ENCODE data around the gene IL4R.

The IL4R gene

DNA sequence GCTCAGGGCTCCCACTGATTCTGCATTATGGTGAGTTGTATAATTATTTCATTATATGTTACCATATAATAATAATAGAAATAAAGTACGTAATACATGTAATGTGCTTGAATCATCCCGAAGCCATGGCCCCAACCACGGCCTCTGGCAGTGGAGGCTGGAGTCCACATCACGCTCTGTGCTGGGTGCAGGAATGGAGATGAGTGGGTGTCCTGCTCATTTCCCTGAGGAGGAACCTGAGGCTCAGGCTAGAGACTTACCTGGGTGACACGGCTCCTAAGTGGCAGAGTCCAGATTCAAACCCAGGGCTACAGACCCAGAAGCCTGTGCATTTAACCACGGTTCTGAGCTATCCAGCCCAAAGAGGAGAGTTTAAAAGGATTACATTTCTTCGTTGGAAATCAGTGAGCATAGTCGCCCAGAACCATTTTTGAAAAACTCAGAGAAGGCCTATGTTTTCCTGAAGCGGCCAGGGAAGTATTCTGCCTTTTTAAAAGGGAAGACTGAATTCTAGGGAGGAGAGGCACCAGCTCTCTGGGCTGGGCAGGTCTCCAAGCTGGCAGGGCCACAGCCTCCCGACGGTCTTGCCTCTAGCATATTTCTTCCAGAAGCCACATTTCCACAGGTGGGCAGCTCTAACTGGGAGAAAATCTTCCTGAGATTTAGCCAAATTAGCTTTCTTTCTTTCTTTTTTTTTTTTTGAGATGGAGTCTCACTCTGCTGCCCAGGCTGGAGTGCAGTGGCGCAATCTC is 6.7 kb downstream of the IL4R start:
- Histone ChIP-seq H3K9me2 (replicated peaks; ENCODE audit: low read depth, low read length) (no peaks in the 10 kb centered on the region), H3K9me3 (ENCODE audit: insufficient read depth, low read depth, low read length) (no peaks in the 10 kb centered on the region), H3K4me2 (ENCODE audit: low read depth, low read length, poor library complexity, severe bottlenecking) (no peak overlapping the region), H3K4me3 (ENCODE audit: low read length, poor library complexity, severe bottlenecking) (no peak overlapping the region), H3F3A (ENCODE audit: low read depth) (no peaks in the 10 kb centered on the region), H3K79me2 (ENCODE audit: insufficient read depth, low read length) (no peaks in the 10 kb centered on the region), H3K36me3 (ENCODE audit: insufficient read depth, low read length) (no peaks in the 10 kb centered on the region), H3K9ac (ENCODE audit: low read depth, low read length, poor library complexity, severe bottlenecking) (no peak overlapping the region), H3K4me1 (ENCODE audit: insufficient read depth, low read length, poor library complexity, severe bottlenecking) (no peaks in the 10 kb centered on the region), H4K20me1 (ENCODE audit: insufficient read depth, low read length, poor library complexity, severe bottlenecking) (no peaks in the 10 kb centered on the region), H3K27me3 (ENCODE audit: insufficient read depth, low read length, poor library complexity, severe bottlenecking) (no peaks in the 10 kb centered on the region), H2AFZ (ENCODE audit: low read length) (no peak overlapping the region)
- TF ChIP-seq, protein P1, sequence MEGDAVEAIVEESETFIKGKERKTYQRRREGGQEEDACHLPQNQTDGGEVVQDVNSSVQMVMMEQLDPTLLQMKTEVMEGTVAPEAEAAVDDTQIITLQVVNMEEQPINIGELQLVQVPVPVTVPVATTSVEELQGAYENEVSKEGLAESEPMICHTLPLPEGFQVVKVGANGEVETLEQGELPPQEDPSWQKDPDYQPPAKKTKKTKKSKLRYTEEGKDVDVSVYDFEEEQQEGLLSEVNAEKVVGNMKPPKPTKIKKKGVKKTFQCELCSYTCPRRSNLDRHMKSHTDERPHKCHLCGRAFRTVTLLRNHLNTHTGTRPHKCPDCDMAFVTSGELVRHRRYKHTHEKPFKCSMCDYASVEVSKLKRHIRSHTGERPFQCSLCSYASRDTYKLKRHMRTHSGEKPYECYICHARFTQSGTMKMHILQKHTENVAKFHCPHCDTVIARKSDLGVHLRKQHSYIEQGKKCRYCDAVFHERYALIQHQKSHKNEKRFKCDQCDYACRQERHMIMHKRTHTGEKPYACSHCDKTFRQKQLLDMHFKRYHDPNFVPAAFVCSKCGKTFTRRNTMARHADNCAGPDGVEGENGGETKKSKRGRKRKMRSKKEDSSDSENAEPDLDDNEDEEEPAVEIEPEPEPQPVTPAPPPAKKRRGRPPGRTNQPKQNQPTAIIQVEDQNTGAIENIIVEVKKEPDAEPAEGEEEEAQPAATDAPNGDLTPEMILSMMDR (conservative IDR thresholded peaks at IDR 0.05; ENCODE audit: low read length): no peak
- no peak for TF ChIP-seq EZH2phosphoT487 (IDR thresholded peaks at IDR 0.05; ENCODE audit: borderline replicate concordance)

DNA sequence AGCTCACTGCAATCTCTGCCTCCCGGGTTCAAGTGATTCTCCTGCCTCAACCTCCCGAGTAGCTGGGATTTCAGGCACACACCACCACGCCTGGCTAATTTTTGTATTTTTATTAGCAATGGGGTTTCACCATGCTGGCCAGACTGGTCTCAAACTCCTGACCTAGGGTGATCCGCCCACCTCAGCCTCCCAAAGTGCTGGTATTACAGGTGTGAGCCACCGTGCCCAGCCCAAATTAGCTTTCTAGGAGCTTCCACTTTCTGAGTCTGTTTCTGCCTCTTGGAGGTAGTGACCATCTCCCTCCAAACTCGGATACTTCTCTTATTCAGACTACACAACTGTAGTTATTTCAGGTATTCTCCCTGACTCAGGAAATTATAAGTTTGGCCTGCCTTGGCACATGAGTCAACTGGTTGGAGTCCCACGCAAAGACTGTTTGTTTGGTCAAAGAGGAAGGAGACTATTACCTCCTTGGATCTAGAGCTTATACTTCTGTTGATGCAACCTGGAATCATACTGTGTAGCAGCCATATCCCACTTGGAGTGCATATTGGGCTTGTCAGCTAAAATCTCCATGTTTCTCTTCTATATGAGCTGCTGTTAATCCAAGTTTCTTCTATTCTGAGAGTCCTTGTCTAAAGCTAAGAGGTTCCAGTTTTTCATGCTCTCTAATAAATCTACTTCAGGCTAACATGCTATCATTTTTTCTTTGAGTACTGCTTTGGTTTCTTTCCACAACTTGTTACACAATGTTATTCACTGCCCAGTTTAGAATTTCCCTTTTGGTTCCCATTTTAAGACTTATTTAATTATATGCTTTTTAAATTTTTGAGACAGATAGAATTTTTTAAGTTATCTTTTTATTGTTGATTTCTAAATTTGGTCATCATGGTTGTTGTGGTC is 7.5 kb downstream of the IL4R start:
- no peaks in the 10 kb centered on the region for H3K9me2 ChIP-seq (replicated peaks; ENCODE audit: low read depth, low read length)
- H3F3A ChIP-seq (ENCODE audit: low read depth): no peaks in the 10 kb centered on the region
- no peaks in the 10 kb centered on the region for H3K9me3 ChIP-seq (ENCODE audit: insufficient read depth, low read depth, low read length)
- H3K27me3 ChIP-seq (ENCODE audit: insufficient read depth, low read length, poor library complexity, severe bottlenecking): no peaks in the 10 kb centered on the region
- H3K4me2 ChIP-seq (ENCODE audit: low read depth, low read length, poor library complexity, severe bottlenecking): no peak overlapping the region
- H3K79me2 ChIP-seq (ENCODE audit: insufficient read depth, low read length): no peaks in the 10 kb centered on the region
- no peaks in the 10 kb centered on the region for H3K4me1 ChIP-seq (ENCODE audit: insufficient read depth, low read length, poor library complexity, severe bottlenecking)
- H2AFZ ChIP-seq (ENCODE audit: low read length): no peak overlapping the region
- TF ChIP-seq, protein P1 (conservative IDR thresholded peaks at IDR 0.05; ENCODE audit: low read length): no peak
- no peaks in the 10 kb centered on the region for H3K36me3 ChIP-seq (ENCODE audit: insufficient read depth, low read length)
- no peak overlapping the region for H3K4me3 ChIP-seq (ENCODE audit: low read length, poor library complexity, severe bottlenecking)
- H4K20me1 ChIP-seq (ENCODE audit: insufficient read depth, low read length, poor library complexity, severe bottlenecking): no peaks in the 10 kb centered on the region
- H3K9ac ChIP-seq (ENCODE audit: low read depth, low read length, poor library complexity, severe bottlenecking): no peak overlapping the region

DNA sequence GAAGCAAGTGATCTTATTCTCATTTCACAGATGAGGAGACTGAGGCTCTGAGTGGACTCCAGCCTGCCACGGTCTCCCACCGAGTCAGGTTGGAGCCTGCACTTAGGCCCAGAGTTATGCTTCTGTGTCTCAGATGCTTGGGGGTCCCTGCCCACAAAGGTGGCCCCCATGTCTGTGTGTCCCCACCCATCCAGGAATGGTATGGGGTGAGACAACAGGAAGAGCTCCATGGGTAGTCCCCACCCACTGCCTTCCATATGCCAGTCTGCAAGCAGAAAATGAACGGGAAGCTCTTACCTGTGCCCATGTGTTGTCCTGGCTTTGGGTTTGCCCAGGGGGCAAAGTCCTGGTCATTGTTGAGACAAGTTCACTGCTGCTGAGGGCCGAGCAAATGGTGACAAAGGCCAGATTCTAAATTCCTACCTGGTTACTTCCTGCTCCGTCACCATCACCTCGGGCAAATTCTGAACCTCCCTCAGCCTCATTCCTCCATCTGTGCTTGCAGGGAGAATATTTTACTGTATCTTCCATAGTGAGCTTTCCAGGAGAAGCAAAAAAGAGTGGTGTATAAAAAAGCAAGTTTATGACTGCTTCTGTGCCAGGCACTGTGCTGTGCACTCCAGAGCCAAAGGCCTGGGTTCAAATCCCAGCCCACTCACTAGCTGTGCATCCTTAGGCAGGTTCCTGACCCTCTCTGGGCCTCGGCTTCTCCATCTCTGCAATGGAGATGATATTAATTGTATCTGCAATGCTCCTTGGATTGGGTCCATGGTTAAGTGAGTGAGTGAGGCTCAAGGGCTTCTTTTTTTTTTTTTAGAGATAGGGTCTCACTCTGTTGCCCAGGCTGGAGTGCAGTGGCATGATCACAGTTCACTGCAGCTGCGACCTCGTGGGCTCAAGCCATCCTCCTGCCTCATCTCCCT is 9.3 kb downstream of the IL4R start:
- H3K4me3 ChIP-seq (ENCODE audit: low read length, poor library complexity, severe bottlenecking): no peak overlapping the region
- no peak for TF ChIP-seq EZH2phosphoT487 (IDR thresholded peaks at IDR 0.05; ENCODE audit: borderline replicate concordance)
- TF ChIP-seq, protein P1 (conservative IDR thresholded peaks at IDR 0.05; ENCODE audit: low read length): no peak
- H3K79me2 ChIP-seq (ENCODE audit: insufficient read depth, low read length): no peaks in the 10 kb centered on the region
- H3K4me2 ChIP-seq (ENCODE audit: low read depth, low read length, poor library complexity, severe bottlenecking): no peak overlapping the region
- H3K27me3 ChIP-seq (ENCODE audit: insufficient read depth, low read length, poor library complexity, severe bottlenecking): no peaks in the 10 kb centered on the region
- H3K9me3 ChIP-seq (ENCODE audit: insufficient read depth, low read depth, low read length): no peaks in the 10 kb centered on the region
- no peak overlapping the region for H3K9ac ChIP-seq (ENCODE audit: low read depth, low read length, poor library complexity, severe bottlenecking)
- no peak overlapping the region for H2AFZ ChIP-seq (ENCODE audit: low read length)
- no peaks in the 10 kb centered on the region for H4K20me1 ChIP-seq (ENCODE audit: insufficient read depth, low read length, poor library complexity, severe bottlenecking)
- H3K36me3 ChIP-seq (ENCODE audit: insufficient read depth, low read length): no peaks in the 10 kb centered on the region
- H3K4me1 ChIP-seq (ENCODE audit: insufficient read depth, low read length, poor library complexity, severe bottlenecking): peaks cover 12% of the 10 kb centered on the region
- no peaks in the 10 kb centered on the region for H3F3A ChIP-seq (ENCODE audit: low read depth)
- H3K9me2 ChIP-seq (replicated peaks; ENCODE audit: low read depth, low read length): no peaks in the 10 kb centered on the region

All from Loucy (cell line).